Spleen (tissue), 11 donors: ENCODE measurements around the gene PFDN6. TPM values are rescaled to one million over a fixed set of nuclear protein-coding genes. Genes with fewer than 3 reads are reported as not detected.

Source experiments
- DNase-seq: peaks from one replicate; pipeline ENCODE4 v3.0.0-alpha.2; 2020
- H3K27ac ChIP-seq, 8 donors: fragments of 200-600 bp; sonication (generic) in 7 of 8; 1 replicate in 4 of 8; 2 replicates in 4 of 8; pipeline versions ENCODE4 v1.5.0 to v1.8.0; 2016 to 2021; ENCODE audit warnings: inconsistent platforms in 4 of 8, mild to moderate bottlenecking in 4 of 8, moderate library complexity in 1 of 8
- H3K27me3 ChIP-seq, 7 donors: fragments of 200-600 bp; sonication (generic) in 6 of 7; replicated peaks in 1 of 7; 1 replicate in 4 of 7; 2 replicates in 3 of 7; pipeline versions ENCODE4 v1.5.0 to v1.8.0; 2016 to 2021; ENCODE audit warnings: inconsistent platforms in 3 of 7, mild to moderate bottlenecking in 1 of 7
- H3K36me3 ChIP-seq, 6 donors: fragments of 200-600 bp; sonication (generic) in 5 of 6; 1 replicate in 4 of 6; 2 replicates in 2 of 6; pipeline versions ENCODE4 v1.5.0 to v1.8.0; 2016 to 2021; ENCODE audit warnings: inconsistent platforms in 2 of 6
- H3K4me1 ChIP-seq, 6 donors: fragments of 200-600 bp; sonication (generic) in 5 of 6; 1 replicate in 3 of 6; 2 replicates in 3 of 6; pipeline versions ENCODE4 v1.5.0 to v1.8.0; 2016 to 2021; ENCODE audit warnings: inconsistent platforms in 3 of 6
- H3K4me3 ChIP-seq, 8 donors: fragments of 200-600 bp; sonication (generic) in 7 of 8; 1 replicate in 4 of 8; 2 replicates in 4 of 8; pipeline versions ENCODE4 v1.5.0 to v1.8.0; 2016 to 2021; ENCODE audit warnings: inconsistent platforms in 4 of 8, mild to moderate bottlenecking in 4 of 8, moderate library complexity in 2 of 8
- H3K9me3 ChIP-seq, 8 donors: fragments of 200-600 bp; sonication (generic) in 7 of 8; 1 replicate in 4 of 8; 2 replicates in 4 of 8; pipeline versions ENCODE4 v1.5.0 to v1.8.0; 2016 to 2021; ENCODE audit warnings: inconsistent platforms in 4 of 8
- POLR2A ChIP-seq, 3 donors: fragments of 450-650 bp; IDR thresholded peaks; one replicate each; pipeline ENCODE4 v1.5.1; 2017; ENCODE audit warnings: antibody characterized with exemption in 3 of 3, mild to moderate bottlenecking in 1 of 3
- POLR2AphosphoS5 ChIP-seq, 3 donors: sonication (generic); formaldehyde crosslinking; IDR thresholded peaks; one replicate each; pipeline ENCODE4 v1.5.1; 2017; ENCODE audit warnings: antibody characterized with exemption in 3 of 3
- WGBS, 5 donors: extraction: QIAGEN DNeasy Blood & Tissue Kit in 3 of 5; methylation state at CpG; one replicate each; pipeline versions ENCODE4 v1.1.5 to v1.1.7; 2013 to 2018; 5-methylcytosine and 5-hydroxymethylcytosine counted together
- intact Hi-C: fragments of 100-400 bp; cut with DNase I; formaldehyde crosslinking; loops from one replicate; pipeline ENCODE4 v1.15.0; 2023; ENCODE audit warnings: low total_unique reads
- polyA plus RNA-seq, 3 donors: library from polyadenylated mRNA; stranded (reverse); fragments of 200-250 nt; gene quantifications; one replicate each; pipeline ENCODE4 v1.2.1, GENCODE V29; 2013
- total RNA-seq, 7 donors: library from RNA; depleted of rRNA in 3 of 7; stranded (reverse); fragments of >200 nt in 3 of 7; fragmentation: NEBNext Ultra II Directional in 4 of 7; extraction: Animal tissue kit (Norgen Biotek cat#: 25700) in 4 of 7; gene quantifications; one replicate each; pipeline versions ENCODE4 v1.1.0 to v1.2.1, GENCODE V29; 2016 to 2021
- TF ChIP-seq, protein P1 (sequence below), 11 experiments: fragments of 200-600 bp in 7 of 11; fragments of 450-650 bp in 4 of 11; sonication (generic) in 4 of 11; IDR thresholded peaks in 8 of 11; conservative IDR thresholded peaks in 3 of 11; 1 replicate in 7 of 11; 2 replicates in 4 of 11; pipeline versions ENCODE4 v1.4.0 to v1.8.0; 2016 to 2021; ENCODE audit warnings: antibody characterized with exemption in 11 of 11, inconsistent platforms in 4 of 11, mild to moderate bottlenecking in 1 of 11
- donor health status: healthy with polysubstance abuse.
- donor health status: DM: no; HTN: no; CAD: no; lungs with moderate emphysema.
- donor health status: DM: no; HTN: no; CAD: no.
- donor health status: Bipolar disorder and iron deficiency.
- donor health status: healthy.
- donor health status: DM: no; HTN: no; CAD: no.
- donor health status: DM: yes; HTN: yes; CAD: no.

Gene PFDN6
- total and polyA plus RNA-seq, 10 donors: 11.3 to 169 (median 32.7) TPM

DNA sequence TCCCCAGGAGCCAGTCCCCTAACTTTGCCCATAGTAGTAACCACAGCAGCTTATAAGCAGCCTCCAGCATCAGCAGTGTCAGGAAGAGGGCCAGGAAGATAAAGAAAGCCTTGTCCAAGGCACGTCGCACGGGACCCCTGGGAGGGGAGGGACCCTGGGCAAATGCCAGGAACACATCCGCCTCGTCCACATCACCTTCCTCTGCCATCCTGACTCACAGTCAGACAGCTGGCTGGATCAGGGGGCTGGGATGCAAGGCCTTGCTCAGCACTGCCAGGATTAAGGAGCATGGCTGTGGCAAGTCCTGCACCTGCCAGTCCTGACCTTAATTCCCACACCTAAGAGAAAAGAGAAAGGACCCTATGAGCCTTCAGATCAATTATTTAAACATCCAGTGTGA lies 39.7 kb downstream of the PFDN6 start:
- TF ChIP-seq, protein P1, sequence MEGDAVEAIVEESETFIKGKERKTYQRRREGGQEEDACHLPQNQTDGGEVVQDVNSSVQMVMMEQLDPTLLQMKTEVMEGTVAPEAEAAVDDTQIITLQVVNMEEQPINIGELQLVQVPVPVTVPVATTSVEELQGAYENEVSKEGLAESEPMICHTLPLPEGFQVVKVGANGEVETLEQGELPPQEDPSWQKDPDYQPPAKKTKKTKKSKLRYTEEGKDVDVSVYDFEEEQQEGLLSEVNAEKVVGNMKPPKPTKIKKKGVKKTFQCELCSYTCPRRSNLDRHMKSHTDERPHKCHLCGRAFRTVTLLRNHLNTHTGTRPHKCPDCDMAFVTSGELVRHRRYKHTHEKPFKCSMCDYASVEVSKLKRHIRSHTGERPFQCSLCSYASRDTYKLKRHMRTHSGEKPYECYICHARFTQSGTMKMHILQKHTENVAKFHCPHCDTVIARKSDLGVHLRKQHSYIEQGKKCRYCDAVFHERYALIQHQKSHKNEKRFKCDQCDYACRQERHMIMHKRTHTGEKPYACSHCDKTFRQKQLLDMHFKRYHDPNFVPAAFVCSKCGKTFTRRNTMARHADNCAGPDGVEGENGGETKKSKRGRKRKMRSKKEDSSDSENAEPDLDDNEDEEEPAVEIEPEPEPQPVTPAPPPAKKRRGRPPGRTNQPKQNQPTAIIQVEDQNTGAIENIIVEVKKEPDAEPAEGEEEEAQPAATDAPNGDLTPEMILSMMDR (IDR thresholded peaks at IDR 0.05 in 8 of 11, conservative IDR thresholded peaks at IDR 0.05 in 3 of 11): no peak
- no peak for TF ChIP-seq POLR2AphosphoS5 (IDR thresholded peaks at IDR 0.05)
- H3K9me3 ChIP-seq: no peaks in the 10 kb centered on the region
- no peak overlapping the region for H3K4me3 ChIP-seq
- 61 to 91% (median 67%) methylated on average over 3 to 5 of the region's 5 CpGs for WGBS, 5 donors
- H3K27me3 ChIP-seq: no peaks in the 10 kb centered on the region
- DNase-seq: no peak
- peaks cover 0 to 43% (median 11%) of the 10 kb centered on the region in 6 donors for H3K4me1 ChIP-seq
- intact Hi-C loops: no loop called here
- H3K36me3 ChIP-seq: no peaks in the 10 kb centered on the region
- peak overlapping the region in 3 of 8 donors; percentile 1 to 58 (median 17) for H3K27ac ChIP-seq

DNA sequence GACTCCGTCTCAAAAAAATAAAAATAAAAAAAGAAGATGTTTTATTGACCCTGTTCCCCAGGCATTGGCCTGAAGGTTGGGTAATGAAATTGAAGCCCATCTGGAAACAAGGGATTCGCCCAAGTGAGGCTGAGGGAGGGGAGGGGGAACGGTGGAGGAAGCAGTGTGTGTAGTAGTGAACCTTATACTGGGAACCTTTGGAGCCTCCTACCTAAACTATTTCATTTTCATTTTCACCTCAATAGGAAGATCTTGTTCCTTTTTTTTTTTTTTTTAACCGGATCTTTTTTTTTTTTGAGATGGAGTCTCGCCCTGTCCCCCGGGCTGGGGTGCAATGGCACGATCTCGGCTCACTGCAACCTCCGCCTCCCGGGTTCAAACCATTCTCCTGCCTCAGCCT lies 41.3 kb downstream of the PFDN6 start:
- DNase-seq: no peak
- Histone ChIP-seq H3K4me1 (peaks cover 0 to 28% (median 2%) of the 10 kb centered on the region in 6 donors), H3K9me3 (no peaks in the 10 kb centered on the region), H3K27me3 (no peaks in the 10 kb centered on the region), H3K4me3 (peak overlapping the region in 1 of 8 donors; percentile 24), H3K27ac (peak overlapping the region in 4 of 8 donors; percentile 8 to 51 (median 22)), H3K36me3 (no peaks in the 10 kb centered on the region)
- 60 to 72% (median 62%) methylated on average over 7 to 10 of the region's 10 CpGs for WGBS, 5 donors
- TF ChIP-seq POLR2AphosphoS5 (IDR thresholded peaks at IDR 0.05) (no peak), POLR2A (IDR thresholded peaks at IDR 0.05) (no peak)
- TF ChIP-seq, protein P1 (IDR thresholded peaks at IDR 0.05 in 8 of 11, conservative IDR thresholded peaks at IDR 0.05 in 3 of 11): no peak
- intact Hi-C loops: no loop called here

DNA sequence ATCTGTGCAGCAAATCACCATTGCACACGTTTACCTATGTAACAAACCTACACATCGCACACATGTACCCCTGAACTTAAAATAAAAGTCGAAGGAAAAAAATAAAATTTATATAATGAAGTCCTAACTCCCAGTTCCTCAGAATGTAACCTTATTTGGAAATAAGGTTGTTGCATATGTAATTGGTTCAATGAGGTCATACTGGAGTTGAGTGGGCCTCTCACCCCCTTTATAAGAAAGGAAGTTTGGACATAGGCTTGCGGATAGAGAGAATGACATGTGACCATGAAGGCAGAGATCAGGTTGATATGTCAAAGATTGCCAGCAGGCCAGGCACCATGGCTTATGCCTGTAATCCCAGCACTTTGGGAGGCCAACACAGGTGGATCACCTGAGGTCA lies 44.3 kb downstream of the PFDN6 start:
- DNase-seq: no peak
- intact Hi-C loops: no loop called here
- Histone ChIP-seq H3K4me3 (no peak overlapping the region), H3K36me3 (no peaks in the 10 kb centered on the region), H3K27me3 (no peaks in the 10 kb centered on the region), H3K27ac (no peak overlapping the region), H3K9me3 (no peaks in the 10 kb centered on the region), H3K4me1 (peaks cover 0 to 24% (median 2%) of the 10 kb centered on the region in 6 donors)
- TF ChIP-seq, protein P1 (IDR thresholded peaks at IDR 0.05 in 8 of 11, conservative IDR thresholded peaks at IDR 0.05 in 3 of 11): no peak
- TF ChIP-seq POLR2AphosphoS5 (IDR thresholded peaks at IDR 0.05) (no peak), POLR2A (IDR thresholded peaks at IDR 0.05) (no peak)
- WGBS, 5 donors: 82 to 87% (median 84%) methylated on average over 4 of the region's 4 CpGs

DNA sequence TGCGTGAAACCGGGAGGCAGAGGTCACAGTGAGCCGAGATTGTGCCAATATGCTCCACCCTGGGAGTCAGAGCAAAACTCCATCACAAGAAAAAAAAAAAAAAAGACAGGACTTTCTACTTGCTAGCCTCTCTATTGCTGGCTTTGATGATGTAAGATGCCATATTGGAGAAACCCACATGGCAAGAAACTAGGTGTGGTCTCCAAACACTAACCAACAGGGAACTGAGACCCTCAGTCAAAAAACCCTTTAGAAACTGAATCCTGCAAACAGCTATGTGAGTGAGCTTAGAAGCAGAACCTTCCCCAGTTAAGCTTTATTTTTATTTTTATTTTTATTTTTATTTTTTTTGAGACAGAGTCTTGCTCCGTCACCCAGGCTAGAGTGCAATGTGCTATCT lies 46.5 kb downstream of the PFDN6 start:
- Histone ChIP-seq H3K9me3 (no peaks in the 10 kb centered on the region), H3K4me3 (no peak overlapping the region), H3K36me3 (no peaks in the 10 kb centered on the region), H3K27me3 (no peaks in the 10 kb centered on the region), H3K27ac (no peak overlapping the region), H3K4me1 (peaks cover 0 to 22% (median 0%) of the 10 kb centered on the region in 6 donors)
- DNase-seq: no peak
- intact Hi-C loops: no loop called here
- WGBS, 5 donors: 80 to 92% (median 85%) methylated on average over 4 of the region's 4 CpGs
- TF ChIP-seq POLR2A (IDR thresholded peaks at IDR 0.05) (no peak), POLR2AphosphoS5 (IDR thresholded peaks at IDR 0.05) (no peak)
- TF ChIP-seq, protein P1 (IDR thresholded peaks at IDR 0.05 in 8 of 11, conservative IDR thresholded peaks at IDR 0.05 in 3 of 11): no peak
